ENCODE data around the gene CACNB4.

DNA sequence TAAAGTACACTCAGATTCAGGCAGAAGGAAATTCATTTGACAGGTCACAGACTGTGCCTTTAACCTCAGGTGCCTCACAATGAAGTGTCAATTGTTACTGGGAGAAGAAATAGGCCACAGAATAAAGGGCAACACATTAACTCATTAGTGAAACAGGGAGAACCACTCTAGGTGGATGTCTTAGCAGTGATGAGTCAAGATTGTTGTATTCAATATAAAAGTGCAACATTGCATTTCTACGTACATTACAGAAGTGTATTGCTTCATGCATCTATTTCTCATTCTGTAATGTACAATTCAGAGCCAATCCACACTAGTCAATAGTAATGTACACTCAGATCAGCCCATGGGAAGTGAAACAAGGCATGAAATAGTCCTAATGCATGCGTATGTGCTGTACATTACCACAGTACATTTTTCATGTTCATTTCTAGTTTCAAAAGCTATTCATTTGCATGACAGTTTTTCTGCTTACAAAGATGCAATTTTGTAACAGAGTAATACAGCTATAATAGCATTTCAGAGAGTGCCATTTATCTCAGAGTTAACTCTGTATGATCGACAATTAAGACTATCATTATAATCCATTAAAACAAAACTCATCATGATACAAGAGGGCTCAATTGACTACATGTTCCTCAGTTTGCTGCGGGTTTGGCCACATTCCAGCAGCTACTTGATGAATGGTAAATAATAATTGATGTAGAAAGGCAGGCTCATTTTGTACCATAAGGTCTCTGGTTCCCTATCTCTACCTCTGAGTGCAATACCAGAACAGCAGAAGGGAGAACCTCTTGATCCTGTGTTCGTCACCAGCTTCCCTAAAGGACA lies 258.4 kb downstream of the CACNB4 start:
- TF ChIP-seq, protein P1, sequence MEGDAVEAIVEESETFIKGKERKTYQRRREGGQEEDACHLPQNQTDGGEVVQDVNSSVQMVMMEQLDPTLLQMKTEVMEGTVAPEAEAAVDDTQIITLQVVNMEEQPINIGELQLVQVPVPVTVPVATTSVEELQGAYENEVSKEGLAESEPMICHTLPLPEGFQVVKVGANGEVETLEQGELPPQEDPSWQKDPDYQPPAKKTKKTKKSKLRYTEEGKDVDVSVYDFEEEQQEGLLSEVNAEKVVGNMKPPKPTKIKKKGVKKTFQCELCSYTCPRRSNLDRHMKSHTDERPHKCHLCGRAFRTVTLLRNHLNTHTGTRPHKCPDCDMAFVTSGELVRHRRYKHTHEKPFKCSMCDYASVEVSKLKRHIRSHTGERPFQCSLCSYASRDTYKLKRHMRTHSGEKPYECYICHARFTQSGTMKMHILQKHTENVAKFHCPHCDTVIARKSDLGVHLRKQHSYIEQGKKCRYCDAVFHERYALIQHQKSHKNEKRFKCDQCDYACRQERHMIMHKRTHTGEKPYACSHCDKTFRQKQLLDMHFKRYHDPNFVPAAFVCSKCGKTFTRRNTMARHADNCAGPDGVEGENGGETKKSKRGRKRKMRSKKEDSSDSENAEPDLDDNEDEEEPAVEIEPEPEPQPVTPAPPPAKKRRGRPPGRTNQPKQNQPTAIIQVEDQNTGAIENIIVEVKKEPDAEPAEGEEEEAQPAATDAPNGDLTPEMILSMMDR (conservative IDR thresholded peaks at IDR 0.05; ENCODE audit: low read length), result no peak
- no peak for TF ChIP-seq EZH2phosphoT487 (IDR thresholded peaks at IDR 0.05; ENCODE audit: borderline replicate concordance, low read depth, low read length)

All from OCI-LY7 (cell line).